Mucosa of descending colon (tissue), 3 donors: ENCODE data around the gene PEX14. TPM values are rescaled to one million over a fixed set of nuclear protein-coding genes. Genes with fewer than 3 reads are reported as not detected.

Source experiments
- ATAC-seq: fragments of 200-7000 bp; cut with Tn5 transposase; one replicate; pipeline ENCODE4 v1.9.1; 2020; ENCODE audit warnings: mild to moderate bottlenecking, moderate library complexity
- DNase-seq, 3 donors: peaks; one replicate each; pipeline ENCODE4 v3.0.0-alpha.2; 2020
- H3K36me3 ChIP-seq: fragments of 200-600 bp; one replicate; pipeline ENCODE4 v1.8.0; 2021; ENCODE audit warnings: low read depth, mild to moderate bottlenecking
- H3K4me1 ChIP-seq: fragments of 200-600 bp; one replicate; pipeline ENCODE4 v1.8.0; 2021; ENCODE audit warnings: low read depth, mild to moderate bottlenecking
- H3K4me3 ChIP-seq: fragments of 200-600 bp; one replicate; pipeline ENCODE4 v1.8.0; 2021; ENCODE audit warnings: mild to moderate bottlenecking
- H3K9me3 ChIP-seq: fragments of 200-600 bp; one replicate; pipeline ENCODE4 v1.8.0; 2021; ENCODE audit warnings: mild to moderate bottlenecking
- intact Hi-C, 2 donors: fragments of 100-400 bp; cut with DNase I in 1 of 2; cut with micrococcal nuclease in 1 of 2; formaldehyde crosslinking; loops; one replicate each; pipeline versions ENCODE4 v1.11.0 to v1.11.1; 2022; cut with DNase I, micrococcal nuclease
- total RNA-seq, 3 donors: library from RNA; stranded (reverse); fragmentation: NEBNext Ultra II Directional in 2 of 3; extraction: Animal tissue kit (Norgen Biotek cat#: 25700) in 2 of 3; gene quantifications; one replicate each; pipeline versions ENCODE4 v1.2.1 to v1.2.4, GENCODE V29; 2021 to 2023
- TF ChIP-seq, protein P1 (sequence below): fragments of 200-600 bp; IDR thresholded peaks from one replicate; pipeline ENCODE4 v1.8.0; 2022; ENCODE audit warnings: antibody characterized with exemption, mild to moderate bottlenecking
- donor health status: DM: no; HTN: no; CAD: no; lungs with moderate emphysema.
- donor health status: DM: no; HTN: no; CAD: no.
- donor health status: DM: no; HTN: yes; CAD: no.

The PEX14 gene
- total RNA-seq, 3 donors from 2014 or later = 18.9 to 23.8 (median 21.3) TPM

- DNase-seq = no peak
- no peaks in the 10 kb centered on the region for H3K36me3 ChIP-seq
Observed at GRCh38 chr1:10621906-10622305, 147.2 kb downstream of the PEX14 start.

DNA sequence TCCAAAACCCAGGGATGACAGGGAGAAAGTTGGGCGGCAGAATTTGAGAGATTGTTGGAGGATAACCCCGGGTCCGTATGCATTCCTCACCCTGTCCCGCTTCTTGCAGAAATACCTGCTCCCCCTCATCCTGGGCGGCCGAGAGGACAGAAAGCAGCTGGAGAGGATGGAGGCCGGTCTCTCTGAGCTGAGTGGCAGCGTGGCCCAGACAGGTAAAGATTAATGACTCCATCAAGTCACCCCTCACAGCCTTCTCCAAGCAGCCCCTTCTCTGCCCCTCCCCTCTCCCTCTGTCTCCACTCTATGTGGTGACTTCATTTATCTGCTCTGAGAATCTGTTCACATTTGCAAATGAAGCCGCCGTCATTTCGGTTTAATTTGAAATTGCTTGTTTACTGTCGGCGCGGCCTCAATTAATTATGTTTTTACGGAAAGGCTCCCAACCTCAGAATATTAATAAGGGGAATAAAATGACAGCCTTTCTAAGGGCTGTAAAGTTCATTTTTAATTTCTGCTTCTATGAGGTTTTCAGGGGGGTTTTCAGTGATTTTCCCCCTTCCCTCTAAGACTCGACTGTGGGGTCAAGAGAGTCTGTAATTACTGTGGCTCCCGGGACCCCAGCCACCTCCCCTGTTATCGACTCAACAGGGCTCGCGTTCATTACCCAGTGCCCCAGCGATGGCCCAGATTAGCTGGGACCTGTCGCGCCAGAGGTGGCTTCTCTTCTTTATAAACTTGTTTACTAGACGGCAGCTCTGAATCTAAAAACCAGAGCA lies 148.3 kb downstream of the PEX14 start:
- no peak for ATAC-seq
- Histone ChIP-seq H3K4me1 (no peaks in the 10 kb centered on the region), H3K9me3 (no peaks in the 10 kb centered on the region), H3K4me3 (no peak overlapping the region), H3K36me3 (no peaks in the 10 kb centered on the region)
- no peak for DNase-seq
- TF ChIP-seq, protein P1, sequence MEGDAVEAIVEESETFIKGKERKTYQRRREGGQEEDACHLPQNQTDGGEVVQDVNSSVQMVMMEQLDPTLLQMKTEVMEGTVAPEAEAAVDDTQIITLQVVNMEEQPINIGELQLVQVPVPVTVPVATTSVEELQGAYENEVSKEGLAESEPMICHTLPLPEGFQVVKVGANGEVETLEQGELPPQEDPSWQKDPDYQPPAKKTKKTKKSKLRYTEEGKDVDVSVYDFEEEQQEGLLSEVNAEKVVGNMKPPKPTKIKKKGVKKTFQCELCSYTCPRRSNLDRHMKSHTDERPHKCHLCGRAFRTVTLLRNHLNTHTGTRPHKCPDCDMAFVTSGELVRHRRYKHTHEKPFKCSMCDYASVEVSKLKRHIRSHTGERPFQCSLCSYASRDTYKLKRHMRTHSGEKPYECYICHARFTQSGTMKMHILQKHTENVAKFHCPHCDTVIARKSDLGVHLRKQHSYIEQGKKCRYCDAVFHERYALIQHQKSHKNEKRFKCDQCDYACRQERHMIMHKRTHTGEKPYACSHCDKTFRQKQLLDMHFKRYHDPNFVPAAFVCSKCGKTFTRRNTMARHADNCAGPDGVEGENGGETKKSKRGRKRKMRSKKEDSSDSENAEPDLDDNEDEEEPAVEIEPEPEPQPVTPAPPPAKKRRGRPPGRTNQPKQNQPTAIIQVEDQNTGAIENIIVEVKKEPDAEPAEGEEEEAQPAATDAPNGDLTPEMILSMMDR = no peak
- intact Hi-C loops = no loop called here

More at GRCh38 chr1:10621906-10622305, 147.2 kb downstream of the PEX14 start:
- no peak overlapping the region for H3K4me3 ChIP-seq
- no peaks in the 10 kb centered on the region for H3K4me1 ChIP-seq
- TF ChIP-seq, protein P1 = no peak
- intact Hi-C loops = no loop called here
- H3K9me3 ChIP-seq = no peaks in the 10 kb centered on the region
- ATAC-seq = no peak

GRCh38 chr1:10623686-10624145 lies 149.0 kb downstream of the PEX14 start:
- DNase-seq (no peak), ATAC-seq (no peak)
- intact Hi-C loops = no loop called here
- H3K36me3 ChIP-seq = no peaks in the 10 kb centered on the region
- H3K9me3 ChIP-seq = no peaks in the 10 kb centered on the region
- TF ChIP-seq, protein P1 = no peak
- no peak overlapping the region for H3K4me3 ChIP-seq
- no peaks in the 10 kb centered on the region for H3K4me1 ChIP-seq

DNA sequence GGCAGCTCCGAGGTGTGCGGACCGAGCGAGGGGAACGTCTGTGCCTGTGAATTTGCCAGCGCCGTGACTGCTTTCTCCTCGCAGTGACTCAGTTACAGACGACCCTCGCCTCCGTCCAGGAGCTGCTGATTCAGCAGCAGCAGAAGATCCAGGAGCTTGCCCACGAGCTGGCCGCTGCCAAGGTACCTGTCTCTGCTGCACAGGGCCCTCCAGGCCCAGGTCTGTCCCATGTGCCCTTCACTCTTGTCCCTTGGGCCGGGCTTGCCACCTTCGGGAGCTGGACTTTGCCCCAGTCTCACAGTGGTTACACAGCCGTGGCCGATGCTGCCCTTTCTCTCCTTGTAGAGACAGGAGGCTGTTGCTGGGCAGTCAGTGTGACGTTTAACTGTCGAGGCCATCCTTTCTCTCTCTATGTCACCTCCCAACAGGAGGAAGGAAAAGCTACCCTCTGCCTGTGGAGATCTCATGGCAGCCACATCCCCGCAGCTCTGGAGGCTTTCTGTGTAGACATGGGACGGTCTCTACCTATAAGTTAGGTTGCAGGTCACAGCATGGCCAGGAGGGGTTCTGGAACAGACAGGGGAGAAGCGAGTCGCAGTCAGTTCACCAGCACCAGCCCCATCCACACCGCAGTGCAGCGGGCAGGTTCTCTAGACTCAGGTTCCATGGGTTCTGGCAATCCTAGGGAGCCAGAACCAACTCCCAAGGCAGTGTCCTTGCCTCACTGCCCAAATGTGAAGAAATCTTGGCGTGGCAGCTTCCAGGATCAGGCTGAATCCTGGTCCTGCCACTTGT lies 149.7 kb downstream of the PEX14 start:
- ATAC-seq (no peak), DNase-seq (no peak)
- H3K9me3 ChIP-seq = no peaks in the 10 kb centered on the region
- no peaks in the 10 kb centered on the region for H3K36me3 ChIP-seq
- H3K4me3 ChIP-seq = no peak overlapping the region
- no peaks in the 10 kb centered on the region for H3K4me1 ChIP-seq
- TF ChIP-seq, protein P1 = no peak
- intact Hi-C loops = no loop called here

DNA sequence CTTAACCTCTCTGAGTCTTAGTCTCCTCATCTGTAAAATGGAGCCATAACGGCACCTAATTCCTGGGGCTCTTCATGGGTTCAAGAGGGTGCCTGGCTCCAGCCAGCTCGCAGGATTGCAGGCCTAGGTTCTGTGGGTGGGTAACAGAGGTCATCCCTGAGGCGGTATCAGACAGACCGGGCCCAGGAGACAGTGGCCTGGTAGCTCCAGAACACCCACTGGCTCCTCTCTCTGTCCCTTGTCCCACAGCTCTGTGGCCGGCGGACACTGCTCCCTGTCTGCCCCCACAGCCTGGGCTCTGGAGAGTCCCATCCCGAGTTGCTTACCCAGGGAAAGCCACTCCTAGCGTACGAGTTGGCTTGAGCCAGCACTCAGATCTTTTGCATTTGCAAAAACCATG lies 150.3 kb downstream of the PEX14 start:
- TF ChIP-seq, protein P1 = no peak
- Histone ChIP-seq H3K4me1 (no peaks in the 10 kb centered on the region), H3K36me3 (no peaks in the 10 kb centered on the region), H3K4me3 (no peak overlapping the region), H3K9me3 (no peaks in the 10 kb centered on the region)
- intact Hi-C loops = no loop called here
- DNase-seq = no peak
- ATAC-seq = no peak
